A375 (cell line): Measurements from ENCODE around the gene GTF2H2C. TPM values are rescaled to one million over a fixed set of nuclear protein-coding genes. Genes with fewer than 3 reads are reported as not detected.

ENCODE experiments used
- small RNA-seq: library from RNA; depleted of rRNA; stranded (forward); fragments of <200 nt; gene quantifications from one replicate; pipeline ENCODE3, GENCODE V24; 2014
- total RNA-seq: library from RNA; depleted of rRNA; stranded (reverse); fragments of >200 nt; shearing (Covaris generic); gene quantifications from 2 replicates; pipeline ENCODE4 v1.2.3, GENCODE V29; 2014; rRNA removed

GTF2H2C gene
- total RNA-seq = 41.1 and 49.4 TPM in 2 replicates

GRCh38 chr5:69559908-69560330 lies at the start of gene GTF2H2C:
Gene GTF2H2C, plus strand, starts transcription at chr5:69560191. Its CDS starts 4,942 bp downstream, at chr5:69565133.

Small RNA genes lying within 50 kb of the gene (small RNA-seq; reads per million reads assigned to genes)
- gene RNU6-724P = not detected

Other genes with a start within 250 kb of the GTF2H2C start
- 5.7 and 6.9 TPM in 2 replicates for gene CCDC125, start 227.4 kb upstream of the GTF2H2C start, total RNA-seq
- 44.2 and 79.7 TPM in 2 replicates for gene AK6, start 190.7 kb upstream of the GTF2H2C start, total RNA-seq
- 111 and 141 TPM in 2 replicates for gene TAF9, start 190.7 kb upstream of the GTF2H2C start, total RNA-seq
- 17.7 and 25.7 TPM in 2 replicates for gene RAD17, start 190.4 kb upstream of the GTF2H2C start, total RNA-seq
- 0.08 and 0.13 TPM in 2 replicates for gene MARVELD2, start 145.1 kb upstream of the GTF2H2C start, total RNA-seq
- 0.11 and 0.34 TPM in 2 replicates for gene OCLN, start 67.4 kb upstream of the GTF2H2C start, total RNA-seq